HG03280 (cell line): Measurements from ENCODE around the gene KRT75.
"Not testable (repeated sequence)": the region's sequence is repeated elsewhere in the genome, so short reads cannot be mapped to it uniquely, and the experiment has no call there.

Source experiments
- ATAC-seq: cut with Tn5 transposase; IDR thresholded peaks from one replicate; pipeline ENCODE4 v1.9.1; 2021; ENCODE audit warnings: mild to moderate bottlenecking, moderate library complexity; ENCODE audit not compliant: unreplicated experiment

Gene KRT75

DNA sequence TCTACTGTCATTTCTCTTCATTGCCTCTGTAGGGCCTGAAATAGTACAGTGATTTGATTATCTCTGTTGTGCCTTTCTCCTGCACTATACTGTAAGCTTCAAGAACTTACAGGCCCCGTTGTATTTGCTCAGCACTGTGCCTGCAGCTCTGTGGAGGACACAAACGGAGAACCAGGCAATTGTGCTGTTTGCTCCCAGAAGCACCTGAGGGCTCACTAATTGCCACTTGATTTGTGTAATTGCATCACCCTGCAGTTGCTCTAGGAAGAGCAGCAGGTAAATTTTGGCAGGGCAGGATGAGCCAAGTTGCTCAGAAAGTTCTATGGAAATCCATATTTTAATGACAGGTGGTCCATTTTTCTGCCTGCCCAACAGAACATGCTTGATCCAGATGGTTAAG is 16.4 kb downstream of the KRT75 start:
- no peak for ATAC-seq

DNA sequence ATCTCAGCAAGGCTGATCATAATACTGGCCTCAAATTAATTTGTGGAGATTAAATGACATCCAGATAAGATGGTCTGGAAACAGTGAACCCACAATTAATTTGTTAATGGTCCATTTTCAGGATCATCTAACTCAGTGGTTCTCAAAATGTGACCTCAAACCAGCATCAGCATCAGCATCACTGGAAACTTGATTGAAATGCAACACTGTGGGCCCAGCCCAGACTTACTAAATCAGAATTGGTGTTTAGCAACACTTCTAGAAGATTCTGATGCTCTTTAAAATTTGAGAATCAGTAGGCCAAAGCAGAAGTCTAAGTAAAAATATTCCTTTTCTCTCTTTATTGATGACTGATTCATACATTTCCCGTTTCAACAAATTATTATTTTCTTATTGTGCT is 17.4 kb downstream of the KRT75 start:
- ATAC-seq: no peak

DNA sequence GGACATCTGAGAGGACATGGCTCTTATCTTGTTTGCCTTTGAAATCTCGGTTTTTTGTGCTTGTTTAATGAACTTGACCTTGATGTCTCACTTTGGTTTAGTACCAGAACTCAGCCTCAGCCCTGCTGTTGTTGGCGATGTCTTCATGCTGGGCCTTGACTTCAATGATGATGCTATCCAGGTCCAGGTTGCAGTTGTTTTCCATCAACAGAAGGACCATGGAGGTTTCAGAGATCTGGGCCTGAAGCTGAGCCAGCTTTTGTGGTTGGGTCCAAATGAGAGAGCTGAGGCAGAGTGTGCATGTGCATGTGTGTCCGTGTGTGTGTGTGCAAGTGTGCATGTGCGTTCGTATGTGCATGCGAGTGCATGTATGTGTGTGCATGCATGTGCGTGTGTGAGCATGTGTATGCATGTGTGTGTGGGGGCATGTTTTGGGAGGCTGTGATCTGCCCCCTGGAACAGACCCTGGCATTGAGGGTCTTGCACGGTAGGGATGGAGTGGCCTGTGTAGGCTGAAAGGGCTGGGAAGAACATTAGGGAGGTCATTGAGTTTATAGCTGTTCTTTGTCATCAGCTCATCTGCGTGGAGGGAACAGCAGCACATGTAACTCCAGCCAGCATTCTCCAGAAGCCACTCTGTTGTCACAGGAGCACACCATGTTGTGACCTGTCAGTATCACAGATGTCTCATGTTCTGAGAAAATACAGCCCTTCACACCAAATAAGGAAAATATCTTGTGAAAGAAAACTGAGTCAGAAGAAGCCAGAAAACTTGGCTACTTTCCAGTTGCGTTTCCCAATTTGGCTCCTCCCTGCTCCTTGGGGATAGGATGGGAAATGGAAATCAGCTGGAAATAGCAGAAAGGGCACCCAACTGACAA is 18.1 kb downstream of the KRT75 start:
- ATAC-seq: no peak

GRCh38 chr12:52414936-52415335 is 19.2 kb downstream of the KRT75 start:
- ATAC-seq: no peak

GRCh38 chr12:52413782-52414345 is 20.3 kb downstream of the KRT75 start:
- no peak for ATAC-seq

DNA sequence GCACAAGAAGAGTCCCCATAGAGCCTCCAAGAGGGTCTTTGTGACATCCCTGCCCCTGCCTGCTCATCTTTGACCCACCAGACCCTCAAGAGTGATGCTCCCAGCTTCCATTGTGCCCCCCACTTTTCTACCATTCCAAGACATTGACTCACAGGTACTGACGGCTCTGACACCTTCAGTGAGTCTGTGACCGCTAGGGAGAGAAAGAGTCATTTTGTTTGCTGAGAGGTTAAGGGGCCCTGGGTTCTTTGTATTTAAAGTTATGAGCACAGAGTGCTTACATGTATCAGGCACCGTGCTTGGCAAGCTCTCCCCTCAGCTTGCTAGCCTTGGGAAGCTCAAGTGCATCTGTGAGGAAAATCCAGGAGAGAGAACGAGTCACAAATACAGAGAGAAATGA is 21.0 kb downstream of the KRT75 start:
- ATAC-seq: no peak

DNA sequence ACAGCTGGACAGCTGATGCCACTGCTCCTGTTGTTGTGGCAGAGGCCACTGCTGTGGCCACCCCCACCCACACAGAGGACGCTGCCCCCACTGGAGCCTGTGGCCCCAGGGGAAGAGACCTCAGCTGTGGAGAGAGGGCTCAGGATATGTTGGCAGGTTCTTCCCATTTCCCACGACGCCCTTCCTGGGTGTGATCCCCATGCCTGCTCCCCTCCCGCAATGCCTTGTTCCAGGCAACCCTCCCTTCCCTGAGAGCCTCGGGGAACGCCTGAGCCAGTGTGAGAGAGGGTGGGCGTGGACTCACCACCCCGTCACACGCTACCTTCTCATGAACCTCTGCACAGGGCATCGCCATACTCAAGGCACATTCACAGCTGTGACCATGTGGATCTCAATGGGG is 22.4 kb downstream of the KRT75 start:
- no peak for ATAC-seq

DNA sequence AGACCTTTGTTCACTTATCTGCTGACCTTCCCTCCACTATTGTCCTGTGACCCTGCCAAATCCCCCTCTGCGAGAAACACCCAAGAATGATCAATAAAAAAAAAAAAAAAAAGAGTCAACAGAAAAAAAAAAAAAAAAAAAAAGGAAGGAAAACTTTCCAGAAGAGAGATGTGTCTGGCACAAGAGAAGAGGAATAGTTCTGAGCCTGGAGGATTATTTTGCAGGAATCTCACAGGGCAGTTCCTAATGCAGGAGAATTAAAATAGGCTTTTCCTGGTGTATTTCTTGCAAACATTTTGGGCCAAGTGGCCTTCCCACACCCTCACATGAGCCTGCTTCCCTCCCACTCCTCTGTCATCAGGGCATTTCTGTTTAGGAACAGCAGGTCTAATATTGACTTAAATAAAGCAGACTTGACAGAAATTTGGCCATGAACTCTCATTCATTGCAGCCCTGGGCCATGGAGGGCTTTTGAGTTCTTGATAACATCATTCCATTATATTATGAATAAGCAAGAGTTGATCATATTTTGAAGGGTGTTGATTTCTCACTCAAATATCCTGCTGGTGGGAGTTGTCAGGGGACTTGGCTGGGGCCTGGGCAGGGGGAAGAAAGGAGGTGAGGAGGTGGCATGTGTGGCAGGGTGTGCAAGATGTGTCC is 23.5 kb downstream of the KRT75 start:
- not testable (repeated sequence) for ATAC-seq

DNA sequence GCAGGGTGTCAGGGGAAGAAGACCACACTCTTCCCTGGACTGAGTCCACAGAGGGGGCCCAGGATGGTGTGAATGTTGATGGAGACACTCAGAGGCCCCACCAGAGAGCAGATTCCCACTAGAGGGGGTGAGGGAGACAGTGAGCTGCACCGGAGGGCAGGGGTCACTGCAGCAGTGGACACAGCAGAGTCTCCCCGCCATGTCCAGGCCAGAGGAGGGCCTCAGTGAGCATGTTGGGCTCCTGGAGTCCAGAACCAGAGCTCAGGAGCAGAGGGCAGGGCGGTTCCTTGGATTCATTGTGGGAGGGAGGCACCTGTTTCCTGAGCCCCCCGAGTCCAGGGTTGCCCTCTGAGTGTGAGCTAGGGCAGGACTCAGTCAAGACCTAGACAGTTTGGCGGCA is 26.3 kb downstream of the KRT75 start:
- no peak for ATAC-seq

- no peak for ATAC-seq
These were observed 28.2 kb downstream of the KRT75 start, which contains the start of gene KRT82 for GRCh38 chr12:52405922-52406385. Gene KRT82 (minus strand): TSS chr12:52406335. CDS start chr12:52406277, 58 bp downstream.

DNA sequence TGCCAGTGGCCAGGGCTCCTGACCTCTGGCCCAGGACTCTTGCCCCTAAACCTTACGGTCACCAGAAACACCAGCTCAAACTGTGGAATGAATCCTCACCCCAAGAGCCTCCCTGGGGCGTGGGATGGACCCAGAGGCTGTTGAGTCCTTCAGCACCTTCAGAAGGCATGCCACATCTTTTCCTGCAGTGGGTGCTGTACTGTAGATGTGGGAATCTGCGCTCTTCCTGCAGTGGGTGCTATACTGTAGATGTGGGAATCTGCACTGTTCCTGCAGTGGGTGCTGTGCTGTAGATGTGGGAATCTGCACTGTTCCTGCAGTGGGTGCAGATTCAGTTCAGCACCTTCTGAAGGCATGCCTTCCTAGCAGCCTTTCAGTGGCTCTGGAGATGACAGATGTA is 29.2 kb downstream of the KRT75 start:
- no peak for ATAC-seq

GRCh38 chr12:52403561-52403960 is 30.6 kb downstream of the KRT75 start:
- no peak for ATAC-seq

DNA sequence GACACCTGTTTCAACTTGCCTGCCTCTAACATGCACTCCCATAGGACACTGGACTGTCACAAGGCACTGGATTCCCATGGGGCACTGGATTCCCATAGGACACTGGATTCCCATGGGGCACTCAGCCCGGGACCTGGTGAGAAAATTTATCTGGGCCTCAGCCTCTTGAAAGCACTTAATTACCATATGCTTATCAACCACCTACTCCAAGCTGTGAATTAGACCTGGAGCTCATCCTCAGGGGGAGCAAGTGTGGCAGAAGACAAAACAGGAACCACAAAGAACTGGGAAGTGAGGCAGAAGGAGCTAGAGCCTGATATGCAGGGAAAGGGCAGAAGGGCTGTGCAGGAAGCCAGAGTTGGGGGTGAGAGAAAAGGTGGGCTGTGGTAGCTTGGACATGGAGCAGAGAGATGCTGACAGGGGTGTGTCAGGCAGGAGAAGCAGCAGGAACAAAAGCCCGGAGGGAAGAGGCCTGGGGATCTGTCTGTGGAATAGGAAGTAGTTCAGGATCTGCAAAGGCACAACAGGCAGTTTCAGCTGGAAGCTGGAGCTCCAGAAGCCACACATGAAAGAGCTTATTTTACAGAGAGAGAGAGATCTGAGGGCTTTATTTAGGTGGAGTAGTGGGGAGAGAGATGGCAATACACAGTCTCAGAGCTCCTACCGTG is 31.2 kb downstream of the KRT75 start:
- no peak for ATAC-seq

- ATAC-seq: no peak
These were observed 31.8 kb downstream of the KRT75 start for GRCh38 chr12:52402377-52402776.

DNA sequence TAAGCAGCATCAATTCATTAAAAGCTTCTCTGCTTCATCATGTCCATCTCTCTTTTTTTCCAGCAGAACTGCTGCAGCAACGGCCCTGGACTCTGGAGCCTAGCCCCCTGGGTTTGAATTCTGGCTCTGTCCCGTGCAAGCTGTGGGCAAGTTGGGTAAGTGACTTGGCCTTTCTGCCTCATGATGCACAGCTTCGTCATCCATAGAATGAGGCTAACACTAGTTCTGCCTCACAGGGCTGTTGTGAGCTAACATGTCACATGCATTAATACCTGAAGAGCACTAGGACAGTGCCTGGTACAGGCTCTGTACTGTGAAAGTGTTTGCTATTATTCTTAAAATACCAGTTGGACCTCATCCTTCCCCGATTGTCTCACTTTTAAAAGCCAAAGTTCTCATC is 32.2 kb downstream of the KRT75 start:
- no peak for ATAC-seq

- ATAC-seq: no peak
These were observed 32.6 kb downstream of the KRT75 start for GRCh38 chr12:52401526-52401925.

GRCh38 chr12:52400906-52401305 is 33.3 kb downstream of the KRT75 start:
- ATAC-seq: no peak

DNA sequence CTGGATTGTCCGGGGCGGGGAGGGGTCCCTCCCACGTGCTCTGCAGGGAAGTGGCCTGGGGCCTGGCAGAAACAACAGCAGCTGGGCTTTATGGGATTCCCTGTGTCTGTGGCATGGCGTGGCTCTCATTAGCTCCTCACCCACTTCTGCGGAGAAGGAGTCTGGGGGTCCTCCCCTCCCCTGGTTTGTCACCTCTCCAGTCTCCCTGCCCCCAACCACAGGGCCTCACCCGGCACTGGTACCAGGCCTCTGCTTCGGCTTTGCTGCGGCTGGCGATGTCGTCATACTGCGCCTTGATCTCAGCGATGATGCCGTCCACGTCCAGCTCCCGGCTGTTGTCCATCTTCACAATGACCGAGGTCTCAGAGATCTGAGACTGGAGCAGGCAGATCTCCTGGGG is 34.4 kb downstream of the KRT75 start:
- ATAC-seq: no peak

- ATAC-seq: no peak
These were observed 36.0 kb downstream of the KRT75 start for GRCh38 chr12:52398176-52398575.

DNA sequence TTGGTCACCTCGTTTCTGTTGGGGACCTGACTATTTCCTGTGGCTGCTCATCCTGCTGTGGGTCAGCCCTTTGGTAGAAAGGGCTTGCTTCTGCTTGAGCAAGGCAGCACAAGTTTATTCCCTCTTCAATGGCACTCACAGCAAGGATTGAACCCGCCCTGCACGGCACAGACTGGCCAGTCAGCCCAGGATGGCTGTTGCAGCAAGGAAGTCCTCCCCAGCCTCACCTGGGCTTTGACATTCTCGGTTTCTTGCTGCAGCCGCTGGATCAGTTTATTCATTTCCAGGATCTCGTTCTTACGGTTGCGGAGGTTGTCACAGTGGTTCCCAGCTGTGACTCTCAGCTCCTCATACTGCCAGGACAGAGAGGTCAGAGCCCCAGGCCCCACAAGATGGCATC is 37.5 kb downstream of the KRT75 start:
- no peak for ATAC-seq

DNA sequence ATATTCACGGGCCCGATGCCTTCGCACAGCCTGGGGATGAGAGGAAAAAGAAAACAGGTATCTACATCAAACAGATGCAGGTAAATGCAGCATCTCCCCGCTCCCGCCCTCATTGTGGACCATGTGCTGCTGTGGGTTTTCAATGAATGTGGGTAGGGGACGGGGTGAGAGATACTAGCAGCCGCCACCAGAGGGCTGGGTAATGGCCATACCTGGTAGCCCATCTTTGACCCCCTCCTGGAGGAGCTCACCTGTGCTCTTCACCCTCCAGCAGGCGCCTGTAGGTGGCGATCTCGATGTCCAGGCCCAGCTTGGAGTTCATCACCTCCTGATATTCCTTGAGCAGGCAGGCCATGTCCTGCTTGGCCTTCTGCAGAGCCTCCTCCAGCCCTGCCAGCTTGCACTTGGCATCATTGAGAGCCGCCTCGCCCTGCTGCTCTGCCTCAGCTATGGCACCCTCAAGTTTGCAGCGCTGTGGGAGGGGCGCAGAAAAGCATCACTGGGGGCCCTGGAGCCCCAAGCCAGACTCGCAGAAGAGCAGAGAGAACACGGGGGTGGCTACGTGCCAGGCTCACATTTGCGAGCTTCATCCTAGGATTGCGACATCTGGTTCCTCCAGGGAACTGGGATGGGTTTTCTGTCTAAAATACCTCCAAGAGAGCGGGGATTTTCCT is 38.3 kb downstream of the KRT75 start:
- ATAC-seq: no peak
